HG02943 (cell line): ENCODE measurements around the gene RPS27L.

Experiments
- ATAC-seq: cut with Tn5 transposase; IDR thresholded peaks from one replicate; pipeline ENCODE4 v1.9.1; 2021; ENCODE audit warnings: mild to moderate bottlenecking, low read depth, moderate library complexity; ENCODE audit not compliant: unreplicated experiment

Gene RPS27L

GRCh38 chr15:63188247-63188925 is 31.1 kb upstream of the RPS27L start:
- ATAC-seq = no peak

GRCh38 chr15:63187589-63188226 is 30.4 kb upstream of the RPS27L start:
- no peak for ATAC-seq

- ATAC-seq = no peak
Observed at GRCh38 chr15:63186065-63186464, 28.8 kb upstream of the RPS27L start.

GRCh38 chr15:63185206-63185605 is 27.9 kb upstream of the RPS27L start:
- ATAC-seq = no peak

GRCh38 chr15:63181648-63182047 is 24.4 kb upstream of the RPS27L start:
- ATAC-seq = no peak

GRCh38 chr15:63180746-63181145 is 23.5 kb upstream of the RPS27L start:
- no peak for ATAC-seq

GRCh38 chr15:63178034-63178433 is 20.8 kb upstream of the RPS27L start:
- ATAC-seq = no peak

GRCh38 chr15:63176302-63176701 is 19.0 kb upstream of the RPS27L start:
- ATAC-seq = no peak

GRCh38 chr15:63172851-63173451 is 15.7 kb upstream of the RPS27L start:
- ATAC-seq = no peak

- no peak for ATAC-seq
Observed at GRCh38 chr15:63172376-63172775, 15.1 kb upstream of the RPS27L start.

GRCh38 chr15:63169788-63170187 is 12.5 kb upstream of the RPS27L start:
- ATAC-seq = no peak

GRCh38 chr15:63166219-63166618 is 8.9 kb upstream of the RPS27L start:
- no peak for ATAC-seq

- ATAC-seq = no peak
Observed at GRCh38 chr15:63165166-63165859, 8.0 kb upstream of the RPS27L start.

GRCh38 chr15:63163217-63163616 is 5.9 kb upstream of the RPS27L start:
- ATAC-seq = no peak

GRCh38 chr15:63160638-63161037 is 3.4 kb upstream of the RPS27L start:
- no peak for ATAC-seq

- peak; percentile 25 for ATAC-seq
Observed at GRCh38 chr15:63157891-63158431, 684 bp upstream of the RPS27L start.

GRCh38 chr15:63156755-63157117 is 541 bp downstream of the RPS27L start:
- ATAC-seq = no peak

- ATAC-seq = no peak
Observed at GRCh38 chr15:63156086-63156710, 1.1 kb downstream of the RPS27L start.

- ATAC-seq = no peak
Observed at GRCh38 chr15:63155486-63155885, 1.8 kb downstream of the RPS27L start.

- no peak for ATAC-seq
Observed at GRCh38 chr15:63151665-63152064, 5.6 kb downstream of the RPS27L start.

- ATAC-seq = no peak
Observed at GRCh38 chr15:63146684-63147083, 10.6 kb downstream of the RPS27L start.
